ENCODE data around the gene HDAC9. TPM values are rescaled to one million over a fixed set of nuclear protein-coding genes. Genes with fewer than 3 reads are reported as not detected.

HDAC9 gene
- total and polyA plus RNA-seq, 2 of the 13 experiments (the other 11 are each of a cell fraction or from before 2014, with no cell fraction given): 0.05 to 0.07 TPM

GRCh38 chr7:18552943-18553604, 57.5 kb downstream of the HDAC9 start:
- in situ Hi-C loops (cut with HindIII; ENCODE audit: extremely low pct_ligation_motif_present, low pct_unique_long_range_greater_than_20kb): no loop called here
- Histone ChIP-seq H4K20me1 (ENCODE audit: insufficient read depth, low read length) (no peaks in the 10 kb centered on the region), H2AFZ (ENCODE audit: low read length) (no peak overlapping the region), H3K4me1 (ENCODE audit: insufficient read depth, low read length) (no peaks in the 10 kb centered on the region), H3K9me3 (ENCODE audit: low read length) (no peaks in the 10 kb centered on the region), H3K27me3 (ENCODE audit: control insufficient read depth in 1 of 2, insufficient read depth in 2 of 2, low read length in 2 of 2) (no peaks in the 10 kb centered on the region), H3K27ac (ENCODE audit: extremely low read length, insufficient read depth, low read length) (no peak overlapping the region), H3K4me2 (ENCODE audit: low read depth, low read length) (no peak overlapping the region), H3K79me2 (ENCODE audit: insufficient read depth, low read length) (no peaks in the 10 kb centered on the region), H3K9ac (ENCODE audit: insufficient read depth, low read depth, low read length) (no peak overlapping the region), H3K36me3 (replicated peaks in 1 of 2; ENCODE audit: control insufficient read depth in 1 of 2, insufficient read depth in 2 of 2, low read length in 2 of 2) (no peaks in the 10 kb centered on the region), H3K4me3 (replicated peaks in 1 of 3; ENCODE audit: insufficient read depth in 1 of 3, low read depth in 2 of 3, low read length in 3 of 3) (no peak overlapping the region)
- FAIRE-seq (no peak), ATAC-seq (no peak), DNase-seq (ENCODE audit: low spot score) (no peak)
- WGBS (ENCODE audit: low lambda C conversion rate): 4% methylated on average over 8 of the region's 8 CpGs
- ChIA-PET POLR2A (no interaction called here), CTCF (ENCODE audit: low intra/inter-chr PET ratio, low total read pairs) (no interaction called here)
- TF ChIP-seq ADNP (CRISPR knock-in tag; IDR thresholded peaks at IDR 0.05) (no peak), MZF1 (CRISPR knock-in tag; IDR thresholded peaks at IDR 0.05; ENCODE audit: borderline replicate concordance) (no peak), MLX (CRISPR knock-in tag; IDR thresholded peaks at IDR 0.05) (no peak), RAD21 (CRISPR knock-in tag; IDR thresholded peaks at IDR 0.05) (no peak), JARID2 (CRISPR knock-in tag; IDR thresholded peaks at IDR 0.05; ENCODE audit: insufficient replicate concordance) (no peak), DBP (CRISPR knock-in tag; IDR thresholded peaks at IDR 0.05; ENCODE audit: not compliant biosample characterization) (no peak), ZNF232 (CRISPR knock-in tag; IDR thresholded peaks at IDR 0.05; ENCODE audit: borderline replicate concordance) (no peak), SALL1 (CRISPR knock-in tag; IDR thresholded peaks at IDR 0.05) (no peak), CAMTA2 (CRISPR knock-in tag; IDR thresholded peaks at IDR 0.05; ENCODE audit: borderline replicate concordance) (no peak), POGK (CRISPR knock-in tag; conservative IDR thresholded peaks at IDR 0.05) (no peak), SMC3 (IDR thresholded peaks at IDR 0.05; ENCODE audit: low read length) (no peak)
- intact Hi-C loops (cut with micrococcal nuclease; ENCODE audit: unreplicated experiment): no loop called here
- BruUV-seq (replicated peaks): no TSS peak
